Thymus (tissue), 14 donors: Measurements from ENCODE around the gene AIF1. TPM values are rescaled to one million over a fixed set of nuclear protein-coding genes. Genes with fewer than 3 reads are reported as not detected.

ENCODE experiments used
- DNase-seq, 9 donors: peaks; one replicate each; pipeline ENCODE4 v3.0.0-alpha.2; 2013; ENCODE audit warnings: low spot score in 9 of 9, low read depth in 6 of 9, missing footprints in 1 of 9
- H3K27ac ChIP-seq, 2 donors: one replicate each; pipeline ENCODE4 v1.5.1; 2013; ENCODE audit warnings: control low read depth in 1 of 2, low read depth in 1 of 2, low read length in 1 of 2, mild to moderate bottlenecking in 1 of 2, moderate library complexity in 1 of 2
- H3K27me3 ChIP-seq, 2 donors: one replicate each; pipeline ENCODE4 v1.5.1; 2013; ENCODE audit warnings: low read length in 1 of 2; ENCODE audit not compliant: control insufficient read depth in 2 of 2, insufficient read depth in 1 of 2
- H3K36me3 ChIP-seq, 2 donors: one replicate each; pipeline ENCODE4 v1.5.1; 2013; ENCODE audit warnings: low read length in 1 of 2, mild to moderate bottlenecking in 1 of 2, moderate library complexity in 1 of 2; ENCODE audit not compliant: control insufficient read depth in 2 of 2, insufficient read depth in 2 of 2
- H3K4me1 ChIP-seq, 2 donors: one replicate each; pipeline ENCODE4 v1.5.1; 2013; ENCODE audit warnings: low read length in 2 of 2; ENCODE audit not compliant: control insufficient read depth in 2 of 2, insufficient read depth in 2 of 2
- H3K4me3 ChIP-seq, 2 donors: one replicate each; pipeline ENCODE4 v1.5.1; 2013; ENCODE audit warnings: low read length in 2 of 2, control low read depth in 1 of 2, mild to moderate bottlenecking in 1 of 2
- H3K9me3 ChIP-seq, 2 donors: one replicate each; pipeline ENCODE4 v1.5.1; 2013; ENCODE audit warnings: low read length in 1 of 2, mild to moderate bottlenecking in 1 of 2; ENCODE audit not compliant: control insufficient read depth in 2 of 2, insufficient read depth in 1 of 2
- WGBS: extraction: QIAGEN DNeasy Blood & Tissue Kit; methylation state at CpG from one replicate; pipeline ENCODE4 v1.1.7; 2013; 5-methylcytosine and 5-hydroxymethylcytosine counted together
- long read RNA-seq, 10 donors: transcript quantifications; one replicate each; lab custom pipeline, GENCODE V29; 2026
- polyA plus RNA-seq: library from polyadenylated mRNA; stranded (reverse); fragments of 200-250 nt; gene quantifications from one replicate; pipeline ENCODE4 v1.2.3, GENCODE V29; 2013
- total RNA-seq: library from RNA; stranded (reverse); fragments of 120-200 nt; gene quantifications from one replicate; pipeline ENCODE4 v1.2.4, GENCODE V29; 2013
- donor health status: healthy.

The AIF1 gene
- total RNA-seq: 558 TPM
- polyA plus RNA-seq: 198 TPM
- long read RNA-seq, donor 1, transcript AIF1-202 (3 exons, 524 nt): major isoform, 33 of 76 reads
- long read RNA-seq, donor 1, partial matches to known transcripts: 40 of 76 reads
- long read RNA-seq, donor 1, other reads (novel, unspliced or antisense): 0 of 76 reads
- long read RNA-seq, donor 2: 0 reads
- long read RNA-seq, donor 3, transcript AIF1-202 (3 exons, 524 nt): major isoform, 330 of 663 reads
- long read RNA-seq, donor 3, transcript AIF1-201 (6 exons, 607 nt): minor isoform, 8 of 663 reads
- long read RNA-seq, donor 3, transcript AIF1-203 (6 exons, 711 nt): minor isoform, 38 of 663 reads
- long read RNA-seq, donor 3, partial matches to known transcripts: 282 of 663 reads
- long read RNA-seq, donor 3, other reads (novel, unspliced or antisense): 5 of 663 reads
- long read RNA-seq, donor 4, transcript AIF1-202 (3 exons, 524 nt): major isoform, 101 of 213 reads
- long read RNA-seq, donor 4, transcript AIF1-203 (6 exons, 711 nt): minor isoform, 25 of 213 reads
- long read RNA-seq, donor 4, partial matches to known transcripts: 83 of 213 reads
- long read RNA-seq, donor 4, other reads (novel, unspliced or antisense): 0 of 213 reads
- long read RNA-seq, donor 5, transcript AIF1-202 (3 exons, 524 nt): major isoform, 337 of 693 reads
- long read RNA-seq, donor 5, transcript AIF1-201 (6 exons, 607 nt): minor isoform, 16 of 693 reads
- long read RNA-seq, donor 5, transcript AIF1-203 (6 exons, 711 nt): minor isoform, 67 of 693 reads
- long read RNA-seq, donor 5, partial matches to known transcripts: 261 of 693 reads
- long read RNA-seq, donor 5, other reads (novel, unspliced or antisense): 12 of 693 reads
- long read RNA-seq, donor 6, transcript AIF1-203 (6 exons, 711 nt): minor isoform, 43 of 205 reads
- long read RNA-seq, donor 6, transcript AIF1-201 (6 exons, 607 nt): minor isoform, 14 of 205 reads
- long read RNA-seq, donor 6, transcript AIF1-202 (3 exons, 524 nt): major isoform, 120 of 205 reads
- long read RNA-seq, donor 6, partial matches to known transcripts: 22 of 205 reads
- long read RNA-seq, donor 6, other reads (novel, unspliced or antisense): 6 of 205 reads
- long read RNA-seq, donor 7, transcript AIF1-202 (3 exons, 524 nt): major isoform, 285 of 486 reads
- long read RNA-seq, donor 7, transcript AIF1-203 (6 exons, 711 nt): minor isoform, 37 of 486 reads
- long read RNA-seq, donor 7, partial matches to known transcripts: 161 of 486 reads
- long read RNA-seq, donor 7, other reads (novel, unspliced or antisense): 0 of 486 reads
- long read RNA-seq, donor 8, transcript AIF1-203 (6 exons, 711 nt): minor isoform, 14 of 166 reads
- long read RNA-seq, donor 8, transcript AIF1-202 (3 exons, 524 nt): major isoform, 79 of 166 reads
- long read RNA-seq, donor 8, partial matches to known transcripts: 70 of 166 reads
- long read RNA-seq, donor 8, other reads (novel, unspliced or antisense): 0 of 166 reads
- long read RNA-seq, donor 9, transcript AIF1-202 (3 exons, 524 nt): major isoform, 198 of 332 reads
- long read RNA-seq, donor 9, transcript AIF1-203 (6 exons, 711 nt): minor isoform, 31 of 332 reads
- long read RNA-seq, donor 9, partial matches to known transcripts: 99 of 332 reads
- long read RNA-seq, donor 9, other reads (novel, unspliced or antisense): 0 of 332 reads
- long read RNA-seq, donor 10, transcript AIF1-203 (6 exons, 711 nt): minor isoform, 28 of 320 reads
- long read RNA-seq, donor 10, transcript AIF1-202 (3 exons, 524 nt): major isoform, 185 of 320 reads
- long read RNA-seq, donor 10, transcript AIF1-201 (6 exons, 607 nt): minor isoform, 5 of 320 reads
- long read RNA-seq, donor 10, partial matches to known transcripts: 102 of 320 reads
- long read RNA-seq, donor 10, other reads (novel, unspliced or antisense): 0 of 320 reads

DNA sequence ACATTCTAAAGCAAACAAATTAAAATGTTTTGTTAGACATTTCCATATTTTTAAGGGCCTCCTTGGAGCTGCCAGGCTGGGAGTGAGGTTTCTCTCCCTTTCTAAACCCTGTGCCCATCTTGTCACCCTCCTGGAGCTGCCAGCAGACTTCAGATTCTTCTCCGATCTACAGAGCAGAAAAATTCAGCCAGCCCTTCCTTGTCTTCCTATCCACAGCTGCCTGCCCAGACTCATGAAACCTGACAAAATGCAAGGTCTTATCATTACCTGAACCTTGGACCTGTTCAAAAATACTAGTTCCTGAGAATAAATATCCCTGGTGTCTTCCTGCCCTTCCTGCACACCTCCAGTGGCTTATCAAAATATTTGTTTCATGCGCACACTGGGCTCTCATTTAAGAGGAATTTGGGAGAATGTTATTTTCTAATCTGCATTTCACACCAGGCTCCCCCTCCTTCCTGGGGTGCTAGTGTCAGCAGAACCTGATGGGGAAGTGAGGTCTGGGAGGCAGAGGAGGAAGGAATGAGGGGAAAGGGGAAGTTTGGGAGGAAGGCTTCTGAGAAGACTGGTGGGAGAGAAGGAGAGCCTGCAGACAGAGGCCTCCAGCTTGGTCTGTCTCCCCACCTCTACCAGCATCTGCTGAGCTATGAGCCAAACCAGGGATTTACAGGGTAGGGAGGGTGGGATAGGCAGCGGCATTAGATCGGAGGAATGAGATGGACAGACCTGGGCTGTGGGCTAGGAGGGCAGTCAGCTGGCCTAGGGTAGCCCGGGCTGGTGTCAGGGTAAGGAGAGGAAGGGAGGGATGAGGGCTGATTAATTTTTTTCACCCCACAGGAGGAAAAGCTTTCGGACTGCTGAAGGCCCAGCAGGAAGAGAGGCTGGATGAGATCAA, at the start of gene AIF1:
AIF1 (plus strand) TSS at position 551 of the 895 bp plus-strand sequence; CDS start at position 647, 96 bp downstream.
- WGBS: 45% methylated on average over 6 of the region's 6 CpGs
- H3K27me3 ChIP-seq: no peaks in the 10 kb centered on the region
- H3K4me3 ChIP-seq: peak within 1 kb of the TSS; percentile 45 to 71
- peaks cover 0 to 3% of the 10 kb centered on the region in 2 donors for H3K36me3 ChIP-seq
- H3K9me3 ChIP-seq: peaks cover 0 to 3% of the 10 kb centered on the region in 2 donors
- H3K4me1 ChIP-seq: peaks cover 21 to 49% of the 10 kb centered on the region in 2 donors
- H3K27ac ChIP-seq: peak within 1 kb of the TSS; percentile 77 to 85
- DNase-seq: peak in 1 of 9 donors; percentile 47

DNA sequence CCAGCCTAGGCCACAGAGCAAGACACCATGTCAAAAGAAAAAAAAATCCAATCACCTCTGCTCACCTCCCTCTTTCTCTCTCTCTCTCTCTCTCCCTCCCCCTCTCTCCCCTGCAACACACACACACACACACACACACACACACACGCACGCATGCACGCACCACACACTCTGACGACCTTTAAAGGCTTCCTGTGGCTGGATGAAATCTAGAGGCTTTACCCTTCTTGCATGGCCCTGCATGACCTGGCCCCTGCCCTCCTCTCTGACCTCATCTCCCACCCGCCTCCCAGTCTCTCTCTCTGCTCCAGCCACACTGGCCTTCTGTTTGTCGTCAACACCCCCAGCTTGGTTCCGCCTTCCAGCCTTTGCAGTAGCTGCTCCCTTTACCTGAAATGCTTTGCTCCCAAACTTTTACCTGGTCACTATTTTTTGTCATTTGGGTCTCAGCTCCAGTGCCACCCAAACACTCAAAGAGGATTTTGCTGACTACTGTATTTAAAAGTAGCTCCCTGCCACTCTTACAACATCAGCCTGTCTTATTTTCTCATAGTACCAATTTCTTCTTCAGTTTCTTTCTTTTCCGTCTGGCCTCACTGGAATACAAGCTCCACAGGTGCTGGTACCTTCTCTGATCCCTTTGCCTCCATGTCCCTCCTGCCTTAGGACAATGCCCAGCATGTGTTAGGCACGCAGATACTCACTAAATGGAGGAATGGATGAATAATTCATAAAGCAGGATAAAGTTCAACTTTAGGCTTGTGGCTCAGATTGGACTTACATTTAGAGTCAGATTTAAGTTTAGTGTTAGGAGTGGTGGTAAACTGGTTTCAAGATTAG, 47.3 kb upstream of the AIF1 start:
- peaks cover 13 to 48% of the 10 kb centered on the region in 2 donors for H3K4me1 ChIP-seq
- 79% methylated on average over 9 of the region's 9 CpGs for WGBS

DNA sequence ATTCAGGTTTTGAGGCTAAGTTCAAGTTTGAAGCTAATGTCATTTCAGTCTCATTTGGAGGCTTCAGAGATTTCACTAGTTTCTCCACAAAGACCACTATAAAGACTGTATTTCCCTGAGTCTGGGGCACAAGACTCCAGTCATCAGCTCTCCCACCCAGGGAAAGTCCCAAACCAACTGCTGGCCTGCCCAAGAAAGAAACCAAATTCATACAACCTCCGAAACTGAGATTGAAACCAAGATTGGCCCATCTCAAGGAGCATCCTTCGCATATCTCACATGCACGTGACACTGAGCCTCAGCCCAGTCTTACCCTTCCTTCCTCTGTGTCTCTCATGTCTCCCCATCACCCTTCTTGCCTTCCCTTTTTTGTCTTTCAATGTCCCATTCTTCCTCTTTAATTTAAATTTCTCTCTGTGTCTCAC, 46.5 kb upstream of the AIF1 start:
- peak in 3 of 9 donors; percentile 54 to 77 (median 62) for DNase-seq
- peaks cover 0 to 3% of the 10 kb centered on the region in 2 donors for H3K9me3 ChIP-seq
- 24% methylated on average over 3 of the region's 3 CpGs for WGBS
- H3K27me3 ChIP-seq: no peaks in the 10 kb centered on the region
- H3K27ac ChIP-seq: peak overlapping the region in 1 of 2 donors; percentile 41
- H3K4me3 ChIP-seq: no peak overlapping the region
- peaks cover 14 to 56% of the 10 kb centered on the region in 2 donors for H3K4me1 ChIP-seq
- no peaks in the 10 kb centered on the region for H3K36me3 ChIP-seq

More for the DNA sequence above, 47.3 kb upstream of the AIF1 start:
- DNase-seq: peak in 1 of 9 donors; percentile 41
- H3K27me3 ChIP-seq: no peaks in the 10 kb centered on the region
- H3K36me3 ChIP-seq: peaks cover 0 to 2% of the 10 kb centered on the region in 2 donors
- H3K9me3 ChIP-seq: peaks cover 0 to 3% of the 10 kb centered on the region in 2 donors
- no peak overlapping the region for H3K4me3 ChIP-seq
- peak overlapping the region in 1 of 2 donors; percentile 41 for H3K27ac ChIP-seq

DNA sequence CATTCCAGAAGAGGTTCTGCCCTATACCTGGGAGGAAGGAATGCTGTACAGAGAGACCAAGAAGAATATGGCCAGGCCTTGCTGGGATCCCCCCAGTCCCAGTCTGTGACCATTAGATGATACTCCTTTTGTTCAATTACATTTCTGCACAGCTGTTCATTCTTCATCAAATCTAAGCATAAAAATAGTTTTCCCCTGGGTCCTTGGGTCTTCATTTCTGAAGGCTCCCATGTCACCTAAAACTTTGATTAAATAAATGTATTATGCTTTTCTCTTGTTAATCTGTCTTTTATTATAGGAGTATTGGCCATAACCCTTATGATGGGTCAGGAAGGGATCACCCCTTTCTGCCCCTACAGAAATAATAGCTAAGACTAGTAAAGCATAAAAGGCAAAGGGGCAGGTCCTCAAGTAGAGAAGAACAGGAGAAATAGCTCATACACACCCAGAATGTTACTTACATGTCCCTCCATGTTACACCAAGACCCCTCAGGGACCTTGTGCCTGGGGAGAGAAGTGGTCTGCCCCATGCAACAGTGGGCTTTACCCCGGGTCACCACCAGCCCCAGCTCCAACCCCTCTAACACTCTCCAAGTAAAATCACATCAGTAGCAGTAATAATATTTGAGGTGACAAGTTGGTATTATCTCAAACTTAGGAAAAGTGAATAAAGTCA, 45.0 kb upstream of the AIF1 start:
- Histone ChIP-seq H3K4me1 (peaks cover 14 to 71% of the 10 kb centered on the region in 2 donors), H3K27ac (no peak overlapping the region)

DNA sequence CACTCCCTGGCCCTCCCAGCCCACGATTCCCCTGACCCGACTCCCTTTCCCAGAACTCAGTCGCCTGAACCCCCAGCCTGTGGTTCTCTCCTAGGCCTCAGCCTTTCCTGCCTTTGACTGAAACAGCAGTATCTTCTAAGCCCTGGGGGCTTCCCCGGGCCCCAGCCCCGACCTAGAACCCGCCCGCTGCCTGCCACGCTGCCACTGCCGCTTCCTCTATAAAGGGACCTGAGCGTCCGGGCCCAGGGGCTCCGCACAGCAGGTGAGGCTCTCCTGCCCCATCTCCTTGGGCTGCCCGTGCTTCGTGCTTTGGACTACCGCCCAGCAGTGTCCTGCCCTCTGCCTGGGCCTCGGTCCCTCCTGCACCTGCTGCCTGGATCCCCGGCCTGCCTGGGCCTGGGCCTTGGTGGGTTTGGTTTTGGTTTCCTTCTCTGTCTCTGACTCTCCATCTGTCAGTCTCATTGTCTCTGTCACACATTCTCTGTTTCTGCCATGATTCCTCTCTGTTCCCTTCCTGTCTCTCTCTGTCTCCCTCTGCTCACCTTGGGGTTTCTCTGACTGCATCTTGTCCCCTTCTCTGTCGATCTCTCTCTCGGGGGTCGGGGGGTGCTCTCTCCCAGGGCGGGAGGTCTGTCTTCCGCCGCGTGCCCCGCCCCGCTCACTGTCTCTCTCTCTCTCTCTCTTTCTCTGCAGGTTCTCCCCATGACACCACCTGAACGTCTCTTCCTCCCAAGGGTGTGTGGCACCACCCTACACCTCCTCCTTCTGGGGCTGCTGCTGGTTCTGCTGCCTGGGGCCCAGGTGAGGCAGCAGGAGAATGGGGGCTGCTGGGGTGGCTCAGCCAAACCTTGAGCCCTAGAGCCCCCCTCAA, 42.8 kb upstream of the AIF1 start, which contains the start of gene LTA:
LTA (plus strand) TSS at position 249 of the 871 bp plus-strand sequence; CDS start at position 703, 454 bp downstream.
- H3K9me3 ChIP-seq: peaks cover 0 to 3% of the 10 kb centered on the region in 2 donors
- H3K27ac ChIP-seq: peak within 1 kb of the TSS; percentile 61 to 91
- peak within 1 kb of the TSS; percentile 12 to 46 for H3K4me3 ChIP-seq
- peaks cover 19 to 90% of the 10 kb centered on the region in 2 donors for H3K4me1 ChIP-seq
- WGBS: 56% methylated on average over 27 of the region's 27 CpGs
- peak in 3 of 9 donors; percentile 51 to 84 (median 67) for DNase-seq
- no peaks in the 10 kb centered on the region for H3K27me3 ChIP-seq
- peaks cover 0 to 4% of the 10 kb centered on the region in 2 donors for H3K36me3 ChIP-seq

More for the DNA sequence above, 45.0 kb upstream of the AIF1 start:
- no peak overlapping the region for H3K4me3 ChIP-seq
- H3K36me3 ChIP-seq: no peaks in the 10 kb centered on the region
- H3K27me3 ChIP-seq: no peaks in the 10 kb centered on the region
- peaks cover 0 to 3% of the 10 kb centered on the region in 2 donors for H3K9me3 ChIP-seq
- no peak for DNase-seq
- 98% methylated on average over 1 of the region's 1 CpG for WGBS
